Breast epithelium (tissue), 3 donors: Measurements from ENCODE around the gene TAS2R31.

Experiments used
- POLR2A ChIP-seq: fragments of 450-650 bp; IDR thresholded peaks from one replicate; pipeline ENCODE4 v1.6.1; 2016; ENCODE audit warnings: antibody characterized with exemption, mild to moderate bottlenecking, moderate library complexity
- TF ChIP-seq, protein P1 (sequence below), 3 donors: fragments of 450-650 bp; IDR thresholded peaks; one replicate each; pipeline ENCODE4 v1.5.1; 2016 to 2017; ENCODE audit warnings: antibody characterized with exemption in 3 of 3, mild to moderate bottlenecking in 3 of 3, moderate library complexity in 3 of 3

GRCh38 chr12:10989107-10989506 lies 42.1 kb downstream of the TAS2R31 start:
- TF ChIP-seq POLR2A, result no peak
- TF ChIP-seq, protein P1, sequence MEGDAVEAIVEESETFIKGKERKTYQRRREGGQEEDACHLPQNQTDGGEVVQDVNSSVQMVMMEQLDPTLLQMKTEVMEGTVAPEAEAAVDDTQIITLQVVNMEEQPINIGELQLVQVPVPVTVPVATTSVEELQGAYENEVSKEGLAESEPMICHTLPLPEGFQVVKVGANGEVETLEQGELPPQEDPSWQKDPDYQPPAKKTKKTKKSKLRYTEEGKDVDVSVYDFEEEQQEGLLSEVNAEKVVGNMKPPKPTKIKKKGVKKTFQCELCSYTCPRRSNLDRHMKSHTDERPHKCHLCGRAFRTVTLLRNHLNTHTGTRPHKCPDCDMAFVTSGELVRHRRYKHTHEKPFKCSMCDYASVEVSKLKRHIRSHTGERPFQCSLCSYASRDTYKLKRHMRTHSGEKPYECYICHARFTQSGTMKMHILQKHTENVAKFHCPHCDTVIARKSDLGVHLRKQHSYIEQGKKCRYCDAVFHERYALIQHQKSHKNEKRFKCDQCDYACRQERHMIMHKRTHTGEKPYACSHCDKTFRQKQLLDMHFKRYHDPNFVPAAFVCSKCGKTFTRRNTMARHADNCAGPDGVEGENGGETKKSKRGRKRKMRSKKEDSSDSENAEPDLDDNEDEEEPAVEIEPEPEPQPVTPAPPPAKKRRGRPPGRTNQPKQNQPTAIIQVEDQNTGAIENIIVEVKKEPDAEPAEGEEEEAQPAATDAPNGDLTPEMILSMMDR (IDR thresholded peaks at IDR 0.05), result no peak
